T-helper 2 cell treated with Interferon-gamma antibody and Interleukin-4, amounts not matched to agents 100 ng/mL and 5 ng/mL, for 36 hours (primary cell): ENCODE results near the gene CDH4. TPM values are rescaled to one million over a fixed set of nuclear protein-coding genes. Genes with fewer than 3 reads are reported as not detected.

Source experiments
- intact Hi-C: fragments of 100-400 bp; cut with micrococcal nuclease; formaldehyde crosslinking; loops from one replicate; pipeline ENCODE4 v1.15.1; 2023
- total RNA-seq: library from RNA; stranded (reverse); gene quantifications from 2 replicates; pipeline ENCODE4 v1.2.3, GENCODE V29; 2022

Gene CDH4
- total RNA-seq, 1 donor from 2014 or later: not detected

- intact Hi-C loops: no loop called here
These were observed 508.3 kb downstream of the CDH4 start for GRCh38 chr20:61760321-61760720.

GRCh38 chr20:61760731-61761130, 508.7 kb downstream of the CDH4 start:
- intact Hi-C loops: no loop called here

GRCh38 chr20:61761453-61762166, 509.5 kb downstream of the CDH4 start:
- intact Hi-C loops: no loop called here

- intact Hi-C loops: no loop called here
These were observed 510.2 kb downstream of the CDH4 start for GRCh38 chr20:61762167-61762710.

- intact Hi-C loops: no loop called here
These were observed 511.1 kb downstream of the CDH4 start for GRCh38 chr20:61762886-61763739.

GRCh38 chr20:61763740-61764400, 511.8 kb downstream of the CDH4 start:
- intact Hi-C loops: no loop called here

- intact Hi-C loops: no loop called here
These were observed 512.5 kb downstream of the CDH4 start for GRCh38 chr20:61764471-61765025.

- intact Hi-C loops: no loop called here
These were observed 513.2 kb downstream of the CDH4 start for GRCh38 chr20:61765081-61765870.

- intact Hi-C loops: no loop called here
These were observed 514.0 kb downstream of the CDH4 start for GRCh38 chr20:61765871-61766654.

- intact Hi-C loops: no loop called here
These were observed 515.0 kb downstream of the CDH4 start for GRCh38 chr20:61766921-61767610.

GRCh38 chr20:61767761-61768494, 515.9 kb downstream of the CDH4 start:
- intact Hi-C loops: no loop called here

GRCh38 chr20:61768571-61769285, 516.7 kb downstream of the CDH4 start:
- intact Hi-C loops: no loop called here

- intact Hi-C loops: no loop called here
These were observed 517.3 kb downstream of the CDH4 start for GRCh38 chr20:61769286-61769832.

GRCh38 chr20:61770113-61770585, 518.1 kb downstream of the CDH4 start:
- intact Hi-C loops: no loop called here

- intact Hi-C loops: no loop called here
These were observed 519.8 kb downstream of the CDH4 start for GRCh38 chr20:61771805-61772350.

- intact Hi-C loops: no loop called here
These were observed 521.0 kb downstream of the CDH4 start for GRCh38 chr20:61772828-61773631.
